Endothelial cell of umbilical vein (primary cell): ENCODE data around the gene TMEM151A. TPM values are rescaled to one million over a fixed set of nuclear protein-coding genes. Genes with fewer than 3 reads are reported as not detected.

Experiments used
- BruUV-seq: library from RNA; stranded (reverse); fragments of 400-500 nt; replicated peaks from 2 replicates; lab custom pipeline; 2021; lab: Mats Ljungman, UMichigan
- CTCF ChIA-PET: fragments of 300-600, 350-600 bp; sonication (Branson Sonifier 250); formaldehyde crosslinking; loops from one replicate; lab custom pipeline; 2021; ENCODE audit warnings: antibody characterized with exemption, inconsistent platforms; lab: Charles Lee
- POLR2A ChIA-PET: fragments of 300-600, 350-600 bp; sonication (Branson Sonifier 250); formaldehyde crosslinking; loops from one replicate; lab custom pipeline; 2021; ENCODE audit warnings: antibody characterized with exemption, inconsistent platforms; lab: Charles Lee
- DNase-seq: peaks from one replicate; pipeline ENCODE4 v3.0.0-alpha.2; 2011; ENCODE audit warnings: low read depth, low spot score
- FAIRE-seq: peaks from 2 replicates; lab custom pipeline; 2011; peaks lifted over from hg19 to GRCh38; lab: Jason Lieb, UNC
- H2AFZ ChIP-seq: 2 replicates; pipeline ENCODE4 v1.6.0; 2012; ENCODE audit warnings: low read depth, low read length, control low read depth, inconsistent platforms
- H3K27ac ChIP-seq: 2 replicates; pipeline ENCODE4 v1.5.1; 2011; ENCODE audit warnings: low read depth, mild to moderate bottlenecking, control low read depth, low read length, moderate library complexity; ENCODE audit not compliant: insufficient read depth
- H3K27me3 ChIP-seq, 2 experiments: 2 replicates each; pipeline versions ENCODE4 v1.6.0 to v1.6.1; 2011; ENCODE audit warnings: low read length in 2 of 2, mixed read lengths in 1 of 2; ENCODE audit not compliant: control insufficient read depth in 2 of 2, insufficient read depth in 2 of 2
- H3K36me3 ChIP-seq, 2 experiments: 2 replicates in 1 of 2; 3 replicates in 1 of 2; pipeline ENCODE4 v1.5.1; 2011; ENCODE audit warnings: low read length in 2 of 2, mild to moderate bottlenecking in 1 of 2, moderate library complexity in 1 of 2; ENCODE audit not compliant: control insufficient read depth in 2 of 2, insufficient read depth in 2 of 2; ENCODE audit errors: extremely low read depth in 1 of 2
- H3K4me1 ChIP-seq: 3 replicates; pipeline ENCODE4 v1.5.1; 2011; ENCODE audit warnings: mild to moderate bottlenecking, low read length; ENCODE audit not compliant: control insufficient read depth, insufficient read depth; ENCODE audit errors: extremely low read depth
- H3K4me2 ChIP-seq: 2 replicates; pipeline ENCODE4 v1.6.1; 2011; ENCODE audit warnings: low read length, control low read depth, mixed read lengths; ENCODE audit not compliant: insufficient read depth
- H3K4me3 ChIP-seq, 3 experiments: fragments of 200-600 bp in 1 of 3; sonication (generic), shearing (Covaris generic) in 1 of 3; replicated peaks in 1 of 3; 2 replicates each; pipeline ENCODE4 v1.5.1; 2011 to 2016; ENCODE audit warnings: control low read depth in 3 of 3, low read length in 3 of 3, mild to moderate bottlenecking in 2 of 3, inconsistent platforms in 1 of 3, low read depth in 1 of 3, moderate library complexity in 1 of 3; ENCODE audit not compliant: insufficient read depth in 1 of 3
- H3K79me2 ChIP-seq: 2 replicates; pipeline ENCODE4 v1.6.0; 2012; ENCODE audit warnings: low read length, inconsistent platforms; ENCODE audit not compliant: control insufficient read depth, insufficient read depth
- H3K9ac ChIP-seq: replicated peaks from 2 replicates; pipeline ENCODE3; 2011; ENCODE audit warnings: low read length, control low read depth; ENCODE audit not compliant: insufficient read depth; ENCODE audit errors: extremely low read depth
- H3K9me1 ChIP-seq: replicated peaks from 3 replicates; pipeline ENCODE4 v1.6.0; 2011; ENCODE audit warnings: mild to moderate bottlenecking, low read length; ENCODE audit not compliant: control insufficient read depth, insufficient read depth; ENCODE audit errors: extremely low read depth
- H3K9me3 ChIP-seq: replicated peaks from 2 replicates; pipeline ENCODE4 v1.5.1; 2012; ENCODE audit warnings: low read length, inconsistent platforms; ENCODE audit not compliant: control insufficient read depth, insufficient read depth
- H4K20me1 ChIP-seq: replicated peaks from 2 replicates; pipeline ENCODE3; 2011; ENCODE audit warnings: mild to moderate bottlenecking, low read length; ENCODE audit not compliant: control insufficient read depth, insufficient read depth; ENCODE audit errors: extremely low read depth
- EZH2 ChIP-seq: IDR thresholded peaks from 2 replicates; pipeline ENCODE4 v1.6.1; 2012; ENCODE audit warnings: borderline replicate concordance, low read depth, mild to moderate bottlenecking, moderate library complexity, low read length, inconsistent platforms; ENCODE audit not compliant: severe bottlenecking
- FOS ChIP-seq: IDR thresholded peaks from 2 replicates; pipeline ENCODE4 v1.6.1; 2011; ENCODE audit warnings: mild to moderate bottlenecking, low read length, moderate library complexity, borderline replicate concordance; ENCODE audit not compliant: insufficient read depth
- GATA2 ChIP-seq: IDR thresholded peaks from 2 replicates; pipeline ENCODE4 v1.7.0; 2011; ENCODE audit warnings: low read depth, mild to moderate bottlenecking, moderate library complexity, mixed read lengths, low read length; ENCODE audit not compliant: insufficient read length, insufficient read depth
- JUN ChIP-seq: IDR thresholded peaks from 2 replicates; pipeline ENCODE4 v1.6.1; 2011; ENCODE audit warnings: borderline replicate concordance, low read depth; ENCODE audit not compliant: insufficient read length, insufficient read depth
- MYC ChIP-seq: IDR thresholded peaks from one replicate; pipeline ENCODE4 v1.6.1; 2011; ENCODE audit warnings: mild to moderate bottlenecking, low read depth, low read length
- POLR2A ChIP-seq: IDR thresholded peaks from 2 replicates; pipeline ENCODE4 v1.6.1; 2012; ENCODE audit warnings: low read depth, mild to moderate bottlenecking, control low read depth, low read length
- POLR2AphosphoS5 ChIP-seq: IDR thresholded peaks from 2 replicates; pipeline ENCODE4 v1.6.1; 2012; ENCODE audit warnings: low read depth, mild to moderate bottlenecking, control low read depth, low read length, moderate library complexity; ENCODE audit not compliant: insufficient read depth
- dilution Hi-C: fragments of 300-500 bp; cut with MboI; formaldehyde crosslinking; loops from one replicate; pipeline ENCODE4 v1.15.0; 2019; ENCODE audit warnings: low sequenced_read_pairs; ENCODE audit not compliant: extremely low pct_ligation_motif_present
- intact Hi-C: fragments of 100-400 bp; cut with micrococcal nuclease; formaldehyde crosslinking; loops from one replicate; pipeline ENCODE4 v1.10.0; 2022
- polyA plus RNA-seq, 4 experiments: library from polyadenylated mRNA; depleted of rRNA in 3 of 4; stranded (reverse) in 3 of 4; unstranded in 1 of 4; fragments of >200 nt; gene quantifications; 2 replicates each; pipeline versions ENCODE4 v1.2.1 to v1.2.3, GENCODE V29; 2011 to 2012; ENCODE audit warnings: missing spikeins in 1 of 4
- total RNA-seq: library from RNA; stranded (reverse); gene quantifications from 2 replicates; pipeline ENCODE4 v1.2.3, GENCODE V29; 2021
- TF ChIP-seq, protein P1 (sequence below): IDR thresholded peaks from 2 replicates; pipeline ENCODE4 v1.6.1; 2011; ENCODE audit not compliant: insufficient read depth, insufficient read length
- TF ChIP-seq, protein P2 (sequence below), 2 donors: IDR thresholded peaks; 1 replicate in 1 of 2; 2 replicates in 1 of 2; pipeline ENCODE4 v1.5.1; 2011; ENCODE audit warnings: low read length in 2 of 2, mild to moderate bottlenecking in 2 of 2, moderate library complexity in 2 of 2, control low read depth in 1 of 2, inconsistent platforms in 1 of 2, low read depth in 1 of 2; ENCODE audit not compliant: insufficient read depth in 1 of 2; ENCODE audit errors: extremely low read depth in 1 of 2

TMEM151A gene
- total and polyA plus RNA-seq, 2 donors (not counting 3 experiments of a cell fraction or from before 2014, with no cell fraction given), result not detected

DNA sequence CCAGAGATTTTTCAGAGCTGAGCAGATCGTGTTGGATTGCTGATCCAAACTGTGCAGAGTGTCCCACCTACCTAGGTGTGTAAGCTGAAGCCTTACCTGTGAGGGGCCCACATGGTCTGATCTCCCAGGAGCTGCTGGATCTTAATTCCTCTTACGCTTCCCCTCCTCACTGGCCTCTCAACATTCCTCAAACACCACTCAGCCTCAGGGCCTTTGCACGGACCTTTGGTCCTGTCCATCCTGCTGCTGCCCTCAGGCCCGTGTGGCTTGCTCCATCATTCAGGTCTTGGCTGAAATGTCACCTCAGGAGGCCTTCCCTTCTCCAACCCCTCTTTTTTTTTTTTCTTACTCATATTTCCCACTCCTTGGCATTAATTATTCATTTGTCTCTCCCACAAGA, 44.4 kb upstream of the TMEM151A start:
- POLR2A ChIA-PET, result no interaction called here

DNA sequence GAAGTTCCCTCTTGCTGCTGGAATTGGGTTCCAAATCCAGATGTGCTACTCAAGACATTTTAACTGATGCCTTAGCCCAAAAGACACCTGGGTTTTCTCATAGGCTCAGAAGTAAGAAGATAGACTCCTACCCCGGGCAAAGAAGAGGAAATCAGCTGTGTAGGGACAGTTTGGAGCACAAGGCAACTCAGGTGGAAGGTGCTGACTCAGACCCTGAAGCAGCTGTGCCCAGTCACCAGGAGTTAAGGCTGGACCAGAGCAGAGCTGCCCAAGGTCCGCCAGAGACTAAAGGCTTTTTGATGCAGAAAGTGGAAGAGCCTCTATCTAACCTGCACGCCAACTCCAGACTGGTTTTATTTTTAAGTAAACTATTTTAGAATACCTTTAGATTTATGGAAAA, 43.9 kb upstream of the TMEM151A start:
- Histone ChIP-seq H3K9me1 (no peaks in the 10 kb centered on the region), H2AFZ (no peak overlapping the region), H3K4me3 (no peak overlapping the region), H3K4me1 (no peaks in the 10 kb centered on the region), H3K9me3 (no peaks in the 10 kb centered on the region), H3K79me2 (no peaks in the 10 kb centered on the region), H3K36me3 (peaks cover 0 to 9% of the 10 kb centered on the region in 2 experiments), H3K27me3 (no peaks in the 10 kb centered on the region), H3K27ac (no peak overlapping the region), H3K4me2 (no peak overlapping the region), H4K20me1 (no peaks in the 10 kb centered on the region), H3K9ac (no peak overlapping the region)
- BruUV-seq, result no TSS peak
- ChIA-PET POLR2A (no interaction called here), CTCF (no interaction called here)
- no peak for TF ChIP-seq GATA2
- TF ChIP-seq JUN, result no peak
- no peak for TF ChIP-seq POLR2A
- TF ChIP-seq, protein P1, sequence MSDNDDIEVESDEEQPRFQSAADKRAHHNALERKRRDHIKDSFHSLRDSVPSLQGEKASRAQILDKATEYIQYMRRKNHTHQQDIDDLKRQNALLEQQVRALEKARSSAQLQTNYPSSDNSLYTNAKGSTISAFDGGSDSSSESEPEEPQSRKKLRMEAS, result no peak
- TF ChIP-seq, protein P2, sequence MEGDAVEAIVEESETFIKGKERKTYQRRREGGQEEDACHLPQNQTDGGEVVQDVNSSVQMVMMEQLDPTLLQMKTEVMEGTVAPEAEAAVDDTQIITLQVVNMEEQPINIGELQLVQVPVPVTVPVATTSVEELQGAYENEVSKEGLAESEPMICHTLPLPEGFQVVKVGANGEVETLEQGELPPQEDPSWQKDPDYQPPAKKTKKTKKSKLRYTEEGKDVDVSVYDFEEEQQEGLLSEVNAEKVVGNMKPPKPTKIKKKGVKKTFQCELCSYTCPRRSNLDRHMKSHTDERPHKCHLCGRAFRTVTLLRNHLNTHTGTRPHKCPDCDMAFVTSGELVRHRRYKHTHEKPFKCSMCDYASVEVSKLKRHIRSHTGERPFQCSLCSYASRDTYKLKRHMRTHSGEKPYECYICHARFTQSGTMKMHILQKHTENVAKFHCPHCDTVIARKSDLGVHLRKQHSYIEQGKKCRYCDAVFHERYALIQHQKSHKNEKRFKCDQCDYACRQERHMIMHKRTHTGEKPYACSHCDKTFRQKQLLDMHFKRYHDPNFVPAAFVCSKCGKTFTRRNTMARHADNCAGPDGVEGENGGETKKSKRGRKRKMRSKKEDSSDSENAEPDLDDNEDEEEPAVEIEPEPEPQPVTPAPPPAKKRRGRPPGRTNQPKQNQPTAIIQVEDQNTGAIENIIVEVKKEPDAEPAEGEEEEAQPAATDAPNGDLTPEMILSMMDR (IDR thresholded peaks at IDR 0.05; ENCODE audit: extremely low read depth in 1 of 2, insufficient read depth in 1 of 2, low read depth in 1 of 2, low read length in 2 of 2), result no peak
- TF ChIP-seq MYC, result no peak
- TF ChIP-seq EZH2, result no peak
- TF ChIP-seq FOS, result no peak
- TF ChIP-seq POLR2AphosphoS5, result no peak
- intact Hi-C loops (no loop called here), dilution Hi-C loops (no loop called here)
- no peak for DNase-seq
- FAIRE-seq, result no peak

More for the DNA sequence above, 44.4 kb upstream of the TMEM151A start:
- no peak overlapping the region for H2AFZ ChIP-seq
- H3K27me3 ChIP-seq, result no peaks in the 10 kb centered on the region
- CTCF ChIA-PET, result interaction anchor here (1.3 kb wide), 1 partner anchor 10 kb away, joined by 7 read pairs; no protein-coding TSS in a partner anchor
- H3K9ac ChIP-seq, result no peak overlapping the region
- TF ChIP-seq, protein P2 (IDR thresholded peaks at IDR 0.05; ENCODE audit: extremely low read depth in 1 of 2, insufficient read depth in 1 of 2, low read depth in 1 of 2, low read length in 2 of 2), result no peak
- no peak for TF ChIP-seq GATA2
- TF ChIP-seq EZH2, result no peak
- TF ChIP-seq JUN, result no peak
- no peak for TF ChIP-seq MYC
- no peaks in the 10 kb centered on the region for H3K79me2 ChIP-seq
- H3K27ac ChIP-seq, result no peak overlapping the region
- no peaks in the 10 kb centered on the region for H3K9me1 ChIP-seq
- H3K4me3 ChIP-seq, result no peak overlapping the region
- H3K4me2 ChIP-seq, result no peak overlapping the region
- H4K20me1 ChIP-seq, result no peaks in the 10 kb centered on the region
- intact Hi-C loops, result no loop called here
- DNase-seq (no peak), FAIRE-seq (no peak)
- H3K4me1 ChIP-seq, result no peaks in the 10 kb centered on the region
- no peaks in the 10 kb centered on the region for H3K9me3 ChIP-seq
- dilution Hi-C loops, result no loop called here
- no TSS peak for BruUV-seq
- H3K36me3 ChIP-seq, result peaks cover 0 to 13% of the 10 kb centered on the region in 2 experiments
